WTC11 (cell line): ENCODE results near the gene RCVRN. TPM values are rescaled to one million over a fixed set of nuclear protein-coding genes. Genes with fewer than 3 reads are reported as not detected.

Source experiments
- ATAC-seq: fragments of 200-7000 bp; cut with Tn5 transposase; 2 replicates; pipeline ENCODE4 v1.10.0; 2021; ENCODE audit warnings: mild to moderate bottlenecking, moderate library complexity
- CTCF ChIA-PET: fragments of 300-600 bp; sonication (Branson Sonifier 250); formaldehyde crosslinking; loops from one replicate; lab custom pipeline; 2021; ENCODE audit warnings: antibody characterized with exemption; lab: Charles Lee
- POLR2A ChIA-PET: fragments of 350-600 bp; sonication (Branson Sonifier 250); formaldehyde crosslinking; loops from one replicate; lab custom pipeline; 2021; ENCODE audit warnings: antibody characterized with exemption; lab: Charles Lee
- DNase-seq: peaks from one replicate; pipeline ENCODE4 v3.0.0; 2021; ENCODE audit warnings: low spot score
- H3K27ac Mint-ChIP-seq: 2 replicates; pipeline ENCODE4 v1.8.0; 2021; ENCODE audit warnings: mixed read lengths
- H3K27me3 Mint-ChIP-seq: 2 replicates; pipeline ENCODE4 v1.8.0; 2021; ENCODE audit warnings: low read depth, mild to moderate bottlenecking, moderate library complexity, mixed read lengths
- H3K36me3 Mint-ChIP-seq: 2 replicates; pipeline ENCODE4 v1.8.0; 2021; ENCODE audit warnings: mixed read lengths
- H3K4me1 Mint-ChIP-seq: 2 replicates; pipeline ENCODE4 v1.8.0; 2022; ENCODE audit warnings: mixed read lengths
- H3K4me3 Mint-ChIP-seq: 2 replicates; pipeline ENCODE4 v1.8.0; 2021; ENCODE audit warnings: mild to moderate bottlenecking, moderate library complexity, mixed read lengths
- H3K9me3 Mint-ChIP-seq: 2 replicates; pipeline ENCODE4 v1.8.0; 2021; ENCODE audit warnings: mixed read lengths
- ATF2 ChIP-seq: sonication (generic); formaldehyde crosslinking; IDR thresholded peaks from 2 replicates; pipeline ENCODE4 v1.8.1; 2022; ENCODE audit warnings: low read depth, missing genetic modification reagents, borderline replicate concordance
- CREB1 ChIP-seq: sonication (generic); formaldehyde crosslinking; IDR thresholded peaks from 2 replicates; pipeline ENCODE4 v1.8.0; 2023; ENCODE audit warnings: mild to moderate bottlenecking, missing genetic modification reagents
- E2F4 ChIP-seq: sonication (generic); formaldehyde crosslinking; IDR thresholded peaks from 2 replicates; pipeline ENCODE4 v1.8.1; 2022; ENCODE audit warnings: low read depth, mild to moderate bottlenecking, moderate library complexity, missing genetic modification reagents, borderline replicate concordance
- E2F5 ChIP-seq: sonication (generic); formaldehyde crosslinking; IDR thresholded peaks from 2 replicates; pipeline ENCODE4 v1.8.1; 2022; ENCODE audit warnings: mild to moderate bottlenecking, moderate library complexity, missing genetic modification reagents
- ERG ChIP-seq: fragments of 250-450 bp; sonication (Bioruptor Pico); IDR thresholded peaks from 2 replicates; pipeline ENCODE4 v1.8.0; 2021; ENCODE audit warnings: mild to moderate bottlenecking
- GRHL2 ChIP-seq: fragments of 250-450 bp; sonication (Bioruptor Pico); IDR thresholded peaks from 2 replicates; pipeline ENCODE4 v1.8.0; 2022; ENCODE audit warnings: mild to moderate bottlenecking, moderate library complexity; ENCODE audit not compliant: insufficient replicate concordance, severe bottlenecking
- IRF2 ChIP-seq: sonication (generic); formaldehyde crosslinking; IDR thresholded peaks from 2 replicates; pipeline ENCODE4 v1.8.0; 2022; ENCODE audit warnings: low read depth, missing genetic modification reagents, borderline replicate concordance
- JAZF1 ChIP-seq: fragments of 250-450 bp; sonication (Bioruptor Pico); IDR thresholded peaks from 2 replicates; pipeline ENCODE4 v1.9.0; 2021; ENCODE audit warnings: moderate library complexity, mild to moderate bottlenecking, inconsistent platforms
- MAX ChIP-seq: sonication (generic); formaldehyde crosslinking; IDR thresholded peaks from 2 replicates; pipeline ENCODE4 v1.8.0; 2022; ENCODE audit warnings: mild to moderate bottlenecking, missing genetic modification reagents
- NFE2L1 ChIP-seq: sonication (generic); formaldehyde crosslinking; IDR thresholded peaks from 2 replicates; pipeline ENCODE4 v1.8.1; 2023; ENCODE audit warnings: missing genetic modification reagents
- NR1H2 ChIP-seq: sonication (generic); formaldehyde crosslinking; IDR thresholded peaks from 2 replicates; pipeline ENCODE4 v1.9.0; 2021; ENCODE audit warnings: mild to moderate bottlenecking, moderate library complexity, missing genetic modification reagents
- NR3C1 ChIP-seq: sonication (generic); formaldehyde crosslinking; conservative IDR thresholded peaks from 2 replicates; pipeline ENCODE4 v1.8.1; 2023; ENCODE audit warnings: low read depth, mild to moderate bottlenecking, missing genetic modification reagents
- PRDM15 ChIP-seq: sonication (generic); formaldehyde crosslinking; IDR thresholded peaks from 2 replicates; pipeline ENCODE4 v1.8.0; 2022; ENCODE audit warnings: missing genetic modification reagents
- PREB ChIP-seq: sonication (generic); formaldehyde crosslinking; IDR thresholded peaks from 2 replicates; pipeline ENCODE4 v1.8.1; 2022; ENCODE audit warnings: mild to moderate bottlenecking, missing genetic modification reagents, moderate library complexity, borderline replicate concordance
- SOX15 ChIP-seq: fragments of 250-450 bp; sonication (Bioruptor Pico); IDR thresholded peaks from 2 replicates; pipeline ENCODE4 v1.9.0; 2021; ENCODE audit warnings: mild to moderate bottlenecking
- ZBTB21 ChIP-seq: sonication (generic); formaldehyde crosslinking; IDR thresholded peaks from 2 replicates; pipeline ENCODE4 v1.8.1; 2023; ENCODE audit warnings: mild to moderate bottlenecking, missing genetic modification reagents, borderline replicate concordance
- ZMAT4 ChIP-seq: fragments of 250-450 bp; sonication (Bioruptor Pico); IDR thresholded peaks from 2 replicates; pipeline ENCODE4 v1.9.0; 2021; ENCODE audit warnings: mild to moderate bottlenecking
- ZNF671 ChIP-seq: fragments of 250-450 bp; sonication (Bioruptor Pico); IDR thresholded peaks from 2 replicates; pipeline ENCODE4 v1.8.0; 2021; ENCODE audit warnings: mild to moderate bottlenecking
- total RNA-seq: library from RNA; stranded (reverse); gene quantifications from 3 replicates; pipeline ENCODE4 v1.2.3, GENCODE V29; 2021

The RCVRN gene
- total RNA-seq, 1 experiment from 2014 or later: not detected

GRCh38 chr17:9941305-9941704 lies 36.2 kb upstream of the RCVRN start (continued):
- TF ChIP-seq ATF2 (CRISPR knock-in tag) (no peak), ERG (CRISPR knock-in tag) (no peak), MAX (CRISPR knock-in tag) (no peak), NR3C1 (CRISPR knock-in tag) (no peak), IRF2 (CRISPR knock-in tag) (no peak), E2F5 (no peak), E2F4 (no peak), ZMAT4 (no peak)

- H3K27me3 Mint-ChIP-seq: no peaks in the 10 kb centered on the region
Observed at GRCh38 chr17:9940841-9941240, 35.8 kb upstream of the RCVRN start.

More at GRCh38 chr17:9940841-9941240, 35.8 kb upstream of the RCVRN start:
- H3K4me3 Mint-ChIP-seq: no peak overlapping the region
- H3K36me3 Mint-ChIP-seq: peaks cover 5% of the 10 kb centered on the region; the same call in 1 of the 2 replicates
- POLR2A ChIA-PET: interaction anchor here (0.6 kb wide), 1 partner anchor 245 kb away, joined by 5 read pairs; no protein-coding TSS in a partner anchor
- no peaks in the 10 kb centered on the region for H3K4me1 Mint-ChIP-seq
- DNase-seq (no peak), ATAC-seq (no peak)
- CTCF ChIA-PET: interaction anchor here (0.6 to 1.2 kb wide), 3 partner anchors 13 to 196 kb away, joined by 3 to 5 read pairs (median 3); no protein-coding TSS in a partner anchor
- TF ChIP-seq PRDM15 (no peak), E2F5 (no peak), ZNF671 (CRISPR knock-in tag) (no peak), CREB1 (CRISPR knock-in tag) (no peak), SOX15 (CRISPR knock-in tag) (no peak), ATF2 (CRISPR knock-in tag) (no peak), NFE2L1 (CRISPR knock-in tag) (no peak), ZBTB21 (CRISPR knock-in tag) (no peak), GRHL2 (CRISPR knock-in tag) (no peak), JAZF1 (CRISPR knock-in tag) (no peak), NR3C1 (CRISPR knock-in tag) (no peak), PREB (no peak), NR1H2 (CRISPR knock-in tag) (no peak)
- peaks cover 9% of the 10 kb centered on the region; the same call in 1 of the 2 replicates for H3K9me3 Mint-ChIP-seq
- H3K27ac Mint-ChIP-seq: no peak overlapping the region
